SK-N-DZ (cell line): ENCODE results near the gene SLFN5.
"Not testable (repeated sequence)": the region's sequence is repeated elsewhere in the genome, so short reads cannot be mapped to it uniquely, and the experiment has no call there.

Experiments used
- DNase-seq: peaks from one replicate; pipeline ENCODE4 v3.0.0-alpha.2; 2015; ENCODE audit warnings: low spot score

SLFN5 gene

GRCh38 chr17:35291802-35292201 is 48.9 kb downstream of the SLFN5 start:
- no peak for DNase-seq

DNA sequence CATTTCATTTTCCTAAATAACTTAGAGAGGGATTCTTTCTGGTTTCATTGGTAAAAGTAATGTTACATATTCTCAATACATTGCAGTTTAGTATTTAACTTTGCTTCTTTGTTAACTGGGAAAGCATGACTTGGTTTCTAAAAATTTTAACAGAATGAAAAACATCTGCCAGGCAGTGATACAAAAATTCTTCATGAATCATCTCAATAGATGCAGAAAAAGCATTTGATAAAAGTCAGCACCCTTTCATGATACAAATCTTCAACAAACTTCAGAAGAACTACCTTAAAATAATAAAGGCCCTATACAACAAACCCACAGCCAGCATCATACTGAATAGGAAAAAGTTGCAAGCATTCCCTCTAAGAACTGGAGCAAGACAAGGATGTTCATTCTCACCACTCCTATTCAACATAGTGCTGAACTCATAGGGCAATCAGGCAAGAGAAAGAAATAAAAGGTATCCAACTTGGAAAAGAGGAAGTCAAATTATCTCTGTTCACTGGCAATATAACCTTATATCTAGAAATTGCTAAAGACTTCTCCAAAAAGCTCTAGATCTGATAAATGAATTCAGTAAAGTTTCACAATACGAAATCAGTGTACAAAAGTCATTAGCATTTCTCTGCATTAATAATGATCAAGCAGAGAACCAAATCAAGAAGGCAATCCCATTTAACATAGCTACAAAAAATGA is 50.4 kb downstream of the SLFN5 start:
- no peak for DNase-seq

DNA sequence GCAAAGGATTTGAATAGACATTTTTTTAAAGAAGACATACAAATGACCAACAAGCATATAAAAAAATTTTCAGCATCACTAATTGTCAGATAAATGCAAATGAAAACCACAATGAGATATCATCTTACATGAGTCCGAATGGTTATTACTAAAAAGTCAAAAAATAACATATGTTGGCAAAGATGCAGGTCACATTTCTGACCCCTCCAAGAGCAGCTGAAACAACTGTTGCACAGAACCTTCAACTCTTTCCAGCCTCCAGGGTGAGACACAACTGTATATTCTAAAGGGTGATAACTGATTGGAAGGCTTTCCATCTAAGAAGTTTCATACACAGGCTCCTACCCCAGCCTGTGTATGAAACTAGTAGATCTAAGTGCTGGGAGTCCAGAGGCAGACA is 51.9 kb downstream of the SLFN5 start:
- DNase-seq, result no peak

DNA sequence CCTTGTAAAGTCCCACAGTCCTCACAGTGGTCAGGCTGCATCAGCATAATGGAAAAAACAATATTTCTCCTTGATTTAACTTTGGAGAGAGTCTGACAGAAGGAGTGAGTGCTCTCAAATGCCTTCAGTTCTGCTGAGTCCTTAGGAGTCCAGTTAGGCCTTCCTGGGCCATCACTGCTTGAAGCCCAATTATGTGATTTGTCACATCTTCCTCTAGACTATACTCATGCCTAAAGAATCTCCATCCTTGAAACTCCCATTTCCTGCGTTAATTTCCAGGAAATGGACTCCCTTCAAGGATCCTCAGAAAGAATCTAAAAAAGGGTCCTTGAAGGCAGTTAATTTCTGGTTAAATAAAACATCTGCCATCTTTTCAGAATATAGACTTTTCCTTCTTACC is 52.8 kb downstream of the SLFN5 start:
- no peak for DNase-seq

- no peak for DNase-seq
Observed at GRCh38 chr17:35297666-35298065, 54.8 kb downstream of the SLFN5 start.

DNA sequence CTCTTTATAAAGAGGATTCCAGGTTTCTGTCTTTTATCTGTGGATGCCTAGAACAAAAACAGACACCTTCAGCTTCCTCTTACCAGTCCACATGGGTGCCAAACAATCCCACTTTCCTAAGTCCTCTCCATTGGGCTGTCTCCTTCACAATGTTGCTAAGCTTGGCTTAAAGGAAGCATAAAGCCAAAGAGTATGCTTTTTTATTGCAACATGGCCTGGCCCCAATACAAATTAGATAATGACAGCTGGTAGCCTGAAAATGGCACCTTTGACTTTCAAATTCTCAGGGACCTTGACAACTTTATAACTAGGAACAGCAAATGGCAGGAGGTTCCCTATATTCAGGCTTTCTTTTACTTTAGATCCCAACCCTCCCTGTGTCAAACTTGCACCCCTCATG is 55.8 kb downstream of the SLFN5 start:
- DNase-seq, result no peak

DNA sequence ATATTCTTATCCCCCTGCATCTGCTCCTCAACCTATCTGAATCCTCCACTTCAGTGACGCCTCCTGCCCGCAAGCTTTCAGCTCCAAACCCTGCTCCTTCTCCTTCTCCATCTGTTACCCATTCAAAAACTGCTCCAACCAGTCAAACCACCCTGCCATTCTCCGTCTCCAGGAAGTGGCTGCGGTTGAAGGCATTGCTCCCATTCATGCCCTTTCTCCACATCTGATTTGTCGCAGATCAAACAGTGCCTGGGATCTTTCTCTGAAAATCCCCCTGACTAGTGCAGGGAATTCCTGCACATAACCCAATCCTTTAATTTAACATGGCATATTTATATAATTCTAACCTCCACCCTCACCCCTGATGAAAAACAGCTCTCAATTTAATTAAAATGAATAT is 56.3 kb downstream of the SLFN5 start:
- DNase-seq, result no peak

- not testable (repeated sequence) for DNase-seq
Observed at GRCh38 chr17:35309345-35309744, 66.5 kb downstream of the SLFN5 start.

DNA sequence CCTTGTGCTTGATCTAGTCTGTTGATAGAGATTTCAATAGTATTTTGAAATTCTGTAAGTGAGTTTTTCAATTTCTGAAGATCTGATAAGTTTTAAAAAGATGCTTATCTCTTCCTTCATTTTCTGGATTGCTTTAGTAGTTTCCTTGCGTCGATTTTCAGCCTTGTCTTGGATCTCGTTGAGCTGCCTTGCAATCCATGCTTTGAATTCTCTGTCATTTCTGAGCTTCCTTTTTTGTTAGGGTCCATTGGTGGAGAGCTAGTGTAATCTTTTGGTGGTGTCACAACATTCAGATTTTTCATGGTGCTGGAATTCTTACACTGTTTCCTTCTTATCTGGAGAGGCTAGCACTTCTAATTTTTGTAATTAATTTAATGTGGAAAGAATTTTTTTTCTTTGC is 69.5 kb downstream of the SLFN5 start:
- DNase-seq, result no peak

GRCh38 chr17:35312790-35313711 is 70.2 kb downstream of the SLFN5 start:
- DNase-seq, result peak; percentile 54

- no peak for DNase-seq
Observed at GRCh38 chr17:35313875-35314409, 71.1 kb downstream of the SLFN5 start.

- DNase-seq, result no peak
Observed at GRCh38 chr17:35314415-35315216, 71.7 kb downstream of the SLFN5 start.

DNA sequence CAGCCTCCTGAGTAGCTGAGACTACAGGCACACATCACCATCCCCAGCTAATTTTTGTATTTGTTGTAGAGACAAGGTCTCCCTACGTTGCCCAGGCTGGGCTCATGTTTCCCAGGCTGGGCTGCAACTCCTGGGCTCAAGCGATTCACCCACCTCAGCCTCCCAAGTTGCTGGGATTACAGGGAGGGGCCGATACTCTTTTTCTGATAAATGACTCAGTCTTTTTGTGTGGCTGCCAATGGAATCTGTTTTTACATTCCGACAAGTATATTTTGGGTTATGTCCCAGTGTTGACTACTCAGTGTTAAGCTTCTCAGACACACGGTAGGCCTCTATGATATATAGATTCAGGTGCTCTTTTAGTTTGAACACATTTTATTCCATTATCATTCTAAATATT is 72.4 kb downstream of the SLFN5 start:
- DNase-seq, result no peak

DNA sequence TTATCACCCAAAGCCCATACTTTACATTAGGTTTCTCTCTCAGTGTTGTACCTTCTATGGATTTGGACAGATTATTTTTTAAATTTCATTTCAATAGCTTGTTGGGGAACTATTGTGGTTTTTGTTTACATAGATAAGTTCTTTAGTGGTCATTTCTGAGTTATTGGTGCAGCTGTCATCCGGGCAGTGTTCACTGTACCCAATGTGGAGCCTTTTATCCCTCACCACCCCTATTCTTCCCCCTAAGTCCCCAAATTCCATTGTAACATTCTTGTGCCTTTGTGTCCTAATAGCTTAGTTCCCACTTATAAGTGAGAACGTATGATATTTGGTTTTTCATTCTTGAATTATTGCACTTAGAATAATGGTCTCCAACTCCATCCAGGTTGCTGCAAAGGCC is 73.1 kb downstream of the SLFN5 start:
- DNase-seq, result no peak

DNA sequence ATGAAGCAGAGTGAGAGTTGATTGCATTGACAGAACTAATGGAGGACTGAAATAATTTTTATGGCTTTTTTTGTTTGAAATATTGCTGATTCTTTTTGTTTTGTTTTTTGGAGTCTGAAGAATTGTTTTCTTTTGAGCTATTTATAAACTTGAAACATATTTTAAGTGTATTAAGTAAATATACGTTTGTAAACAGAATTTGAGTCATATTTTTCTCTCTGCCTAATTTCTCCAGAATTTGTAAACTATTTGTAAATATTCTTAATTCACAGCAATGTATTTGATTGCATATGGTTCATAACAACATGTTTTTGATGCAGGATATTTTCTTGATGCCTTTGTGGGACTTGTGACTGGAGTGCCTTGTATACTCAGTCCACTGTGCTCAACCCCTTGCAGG is 79.9 kb downstream of the SLFN5 start:
- no peak for DNase-seq
